Endothelial cell of umbilical vein (primary cell): Measurements from ENCODE around the gene DLG5. TPM values are rescaled to one million over a fixed set of nuclear protein-coding genes. Genes with fewer than 3 reads are reported as not detected.

ENCODE experiments used
- BruUV-seq: library from RNA; stranded (reverse); fragments of 400-500 nt; replicated peaks from 2 replicates; lab custom pipeline; 2021; lab: Mats Ljungman, UMichigan
- CTCF ChIA-PET: fragments of 300-600, 350-600 bp; sonication (Branson Sonifier 250); formaldehyde crosslinking; loops from one replicate; lab custom pipeline; 2021; ENCODE audit warnings: antibody characterized with exemption, inconsistent platforms; lab: Charles Lee
- POLR2A ChIA-PET: fragments of 300-600, 350-600 bp; sonication (Branson Sonifier 250); formaldehyde crosslinking; loops from one replicate; lab custom pipeline; 2021; ENCODE audit warnings: antibody characterized with exemption, inconsistent platforms; lab: Charles Lee
- DNase-seq: peaks from one replicate; pipeline ENCODE4 v3.0.0-alpha.2; 2011; ENCODE audit warnings: low read depth, low spot score
- FAIRE-seq: peaks from 2 replicates; lab custom pipeline; 2011; peaks lifted over from hg19 to GRCh38; lab: Jason Lieb, UNC
- H2AFZ ChIP-seq: 2 replicates; pipeline ENCODE4 v1.6.0; 2012; ENCODE audit warnings: low read depth, low read length, control low read depth, inconsistent platforms
- H3K27ac ChIP-seq: 2 replicates; pipeline ENCODE4 v1.5.1; 2011; ENCODE audit warnings: low read depth, mild to moderate bottlenecking, control low read depth, low read length, moderate library complexity; ENCODE audit not compliant: insufficient read depth
- H3K27me3 ChIP-seq, 2 experiments: 2 replicates each; pipeline versions ENCODE4 v1.6.0 to v1.6.1; 2011; ENCODE audit warnings: low read length in 2 of 2, mixed read lengths in 1 of 2; ENCODE audit not compliant: control insufficient read depth in 2 of 2, insufficient read depth in 2 of 2
- H3K36me3 ChIP-seq, 2 experiments: 2 replicates in 1 of 2; 3 replicates in 1 of 2; pipeline ENCODE4 v1.5.1; 2011; ENCODE audit warnings: low read length in 2 of 2, mild to moderate bottlenecking in 1 of 2, moderate library complexity in 1 of 2; ENCODE audit not compliant: control insufficient read depth in 2 of 2, insufficient read depth in 2 of 2; ENCODE audit errors: extremely low read depth in 1 of 2
- H3K4me1 ChIP-seq: 3 replicates; pipeline ENCODE4 v1.5.1; 2011; ENCODE audit warnings: mild to moderate bottlenecking, low read length; ENCODE audit not compliant: control insufficient read depth, insufficient read depth; ENCODE audit errors: extremely low read depth
- H3K4me2 ChIP-seq: 2 replicates; pipeline ENCODE4 v1.6.1; 2011; ENCODE audit warnings: low read length, control low read depth, mixed read lengths; ENCODE audit not compliant: insufficient read depth
- H3K4me3 ChIP-seq, 3 experiments: fragments of 200-600 bp in 1 of 3; sonication (generic), shearing (Covaris generic) in 1 of 3; replicated peaks in 1 of 3; 2 replicates each; pipeline ENCODE4 v1.5.1; 2011 to 2016; ENCODE audit warnings: control low read depth in 3 of 3, low read length in 3 of 3, mild to moderate bottlenecking in 2 of 3, inconsistent platforms in 1 of 3, low read depth in 1 of 3, moderate library complexity in 1 of 3; ENCODE audit not compliant: insufficient read depth in 1 of 3
- H3K79me2 ChIP-seq: 2 replicates; pipeline ENCODE4 v1.6.0; 2012; ENCODE audit warnings: low read length, inconsistent platforms; ENCODE audit not compliant: control insufficient read depth, insufficient read depth
- H3K9ac ChIP-seq: replicated peaks from 2 replicates; pipeline ENCODE3; 2011; ENCODE audit warnings: low read length, control low read depth; ENCODE audit not compliant: insufficient read depth; ENCODE audit errors: extremely low read depth
- H3K9me1 ChIP-seq: replicated peaks from 3 replicates; pipeline ENCODE4 v1.6.0; 2011; ENCODE audit warnings: mild to moderate bottlenecking, low read length; ENCODE audit not compliant: control insufficient read depth, insufficient read depth; ENCODE audit errors: extremely low read depth
- H3K9me3 ChIP-seq: replicated peaks from 2 replicates; pipeline ENCODE4 v1.5.1; 2012; ENCODE audit warnings: low read length, inconsistent platforms; ENCODE audit not compliant: control insufficient read depth, insufficient read depth
- H4K20me1 ChIP-seq: replicated peaks from 2 replicates; pipeline ENCODE3; 2011; ENCODE audit warnings: mild to moderate bottlenecking, low read length; ENCODE audit not compliant: control insufficient read depth, insufficient read depth; ENCODE audit errors: extremely low read depth
- EZH2 ChIP-seq: IDR thresholded peaks from 2 replicates; pipeline ENCODE4 v1.6.1; 2012; ENCODE audit warnings: borderline replicate concordance, low read depth, mild to moderate bottlenecking, moderate library complexity, low read length, inconsistent platforms; ENCODE audit not compliant: severe bottlenecking
- FOS ChIP-seq: IDR thresholded peaks from 2 replicates; pipeline ENCODE4 v1.6.1; 2011; ENCODE audit warnings: mild to moderate bottlenecking, low read length, moderate library complexity, borderline replicate concordance; ENCODE audit not compliant: insufficient read depth
- GATA2 ChIP-seq: IDR thresholded peaks from 2 replicates; pipeline ENCODE4 v1.7.0; 2011; ENCODE audit warnings: low read depth, mild to moderate bottlenecking, moderate library complexity, mixed read lengths, low read length; ENCODE audit not compliant: insufficient read length, insufficient read depth
- JUN ChIP-seq: IDR thresholded peaks from 2 replicates; pipeline ENCODE4 v1.6.1; 2011; ENCODE audit warnings: borderline replicate concordance, low read depth; ENCODE audit not compliant: insufficient read length, insufficient read depth
- MYC ChIP-seq: IDR thresholded peaks from one replicate; pipeline ENCODE4 v1.6.1; 2011; ENCODE audit warnings: mild to moderate bottlenecking, low read depth, low read length
- POLR2A ChIP-seq: IDR thresholded peaks from 2 replicates; pipeline ENCODE4 v1.6.1; 2012; ENCODE audit warnings: low read depth, mild to moderate bottlenecking, control low read depth, low read length
- POLR2AphosphoS5 ChIP-seq: IDR thresholded peaks from 2 replicates; pipeline ENCODE4 v1.6.1; 2012; ENCODE audit warnings: low read depth, mild to moderate bottlenecking, control low read depth, low read length, moderate library complexity; ENCODE audit not compliant: insufficient read depth
- dilution Hi-C: fragments of 300-500 bp; cut with MboI; formaldehyde crosslinking; loops from one replicate; pipeline ENCODE4 v1.15.0; 2019; ENCODE audit warnings: low sequenced_read_pairs; ENCODE audit not compliant: extremely low pct_ligation_motif_present
- intact Hi-C: fragments of 100-400 bp; cut with micrococcal nuclease; formaldehyde crosslinking; loops from one replicate; pipeline ENCODE4 v1.10.0; 2022
- polyA plus RNA-seq, 4 experiments: library from polyadenylated mRNA; depleted of rRNA in 3 of 4; stranded (reverse) in 3 of 4; unstranded in 1 of 4; fragments of >200 nt; gene quantifications; 2 replicates each; pipeline versions ENCODE4 v1.2.1 to v1.2.3, GENCODE V29; 2011 to 2012; ENCODE audit warnings: missing spikeins in 1 of 4
- total RNA-seq: library from RNA; stranded (reverse); gene quantifications from 2 replicates; pipeline ENCODE4 v1.2.3, GENCODE V29; 2021
- TF ChIP-seq, protein P1 (sequence below): IDR thresholded peaks from 2 replicates; pipeline ENCODE4 v1.6.1; 2011; ENCODE audit not compliant: insufficient read depth, insufficient read length
- TF ChIP-seq, protein P2 (sequence below), 2 donors: IDR thresholded peaks; 1 replicate in 1 of 2; 2 replicates in 1 of 2; pipeline ENCODE4 v1.5.1; 2011; ENCODE audit warnings: low read length in 2 of 2, mild to moderate bottlenecking in 2 of 2, moderate library complexity in 2 of 2, control low read depth in 1 of 2, inconsistent platforms in 1 of 2, low read depth in 1 of 2; ENCODE audit not compliant: insufficient read depth in 1 of 2; ENCODE audit errors: extremely low read depth in 1 of 2

The DLG5 gene
- total and polyA plus RNA-seq, 2 donors (not counting 3 experiments of a cell fraction or from before 2014, with no cell fraction given) = 12.3 to 24.9 TPM

DNA sequence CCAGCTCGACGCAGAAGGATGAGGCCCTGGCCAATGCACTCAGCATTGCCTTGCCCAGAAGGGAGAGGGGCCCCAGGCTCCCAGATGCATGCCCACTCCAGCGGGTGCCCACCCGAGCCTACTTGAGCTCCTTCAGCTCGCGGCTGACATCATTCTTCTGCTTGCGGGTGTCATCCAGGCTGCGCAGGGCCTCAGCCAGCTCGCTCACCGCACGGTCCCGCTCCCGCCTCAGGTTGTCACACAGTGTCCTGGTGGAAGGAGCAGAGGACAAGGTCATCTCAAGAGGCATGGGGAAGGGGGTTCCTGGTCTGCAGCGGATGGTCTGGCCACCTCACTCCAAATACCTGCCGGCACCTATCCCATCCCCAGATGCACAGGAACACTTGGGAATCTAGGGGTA, 92.8 kb downstream of the DLG5 start:
- H3K36me3 ChIP-seq = peaks cover 3 to 28% of the 10 kb centered on the region in 2 experiments
- CTCF ChIA-PET = no interaction called here
- FAIRE-seq = no peak

More for the DNA sequence above, 92.8 kb downstream of the DLG5 start:
- Histone ChIP-seq H4K20me1 (no peaks in the 10 kb centered on the region), H3K4me2 (no peak overlapping the region), H3K27me3 (no peaks in the 10 kb centered on the region), H3K79me2 (no peaks in the 10 kb centered on the region), H3K27ac (no peak overlapping the region), H2AFZ (no peak overlapping the region), H3K9me3 (no peaks in the 10 kb centered on the region), H3K4me1 (peaks cover 10% of the 10 kb centered on the region), H3K4me3 (no peak overlapping the region), H3K9me1 (no peaks in the 10 kb centered on the region), H3K9ac (no peak overlapping the region)
- no TSS peak for BruUV-seq
- TF ChIP-seq POLR2A (no peak), GATA2 (no peak), JUN (no peak), POLR2AphosphoS5 (no peak), EZH2 (no peak), MYC (no peak), FOS (no peak)
- TF ChIP-seq, protein P1, sequence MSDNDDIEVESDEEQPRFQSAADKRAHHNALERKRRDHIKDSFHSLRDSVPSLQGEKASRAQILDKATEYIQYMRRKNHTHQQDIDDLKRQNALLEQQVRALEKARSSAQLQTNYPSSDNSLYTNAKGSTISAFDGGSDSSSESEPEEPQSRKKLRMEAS = no peak
- TF ChIP-seq, protein P2, sequence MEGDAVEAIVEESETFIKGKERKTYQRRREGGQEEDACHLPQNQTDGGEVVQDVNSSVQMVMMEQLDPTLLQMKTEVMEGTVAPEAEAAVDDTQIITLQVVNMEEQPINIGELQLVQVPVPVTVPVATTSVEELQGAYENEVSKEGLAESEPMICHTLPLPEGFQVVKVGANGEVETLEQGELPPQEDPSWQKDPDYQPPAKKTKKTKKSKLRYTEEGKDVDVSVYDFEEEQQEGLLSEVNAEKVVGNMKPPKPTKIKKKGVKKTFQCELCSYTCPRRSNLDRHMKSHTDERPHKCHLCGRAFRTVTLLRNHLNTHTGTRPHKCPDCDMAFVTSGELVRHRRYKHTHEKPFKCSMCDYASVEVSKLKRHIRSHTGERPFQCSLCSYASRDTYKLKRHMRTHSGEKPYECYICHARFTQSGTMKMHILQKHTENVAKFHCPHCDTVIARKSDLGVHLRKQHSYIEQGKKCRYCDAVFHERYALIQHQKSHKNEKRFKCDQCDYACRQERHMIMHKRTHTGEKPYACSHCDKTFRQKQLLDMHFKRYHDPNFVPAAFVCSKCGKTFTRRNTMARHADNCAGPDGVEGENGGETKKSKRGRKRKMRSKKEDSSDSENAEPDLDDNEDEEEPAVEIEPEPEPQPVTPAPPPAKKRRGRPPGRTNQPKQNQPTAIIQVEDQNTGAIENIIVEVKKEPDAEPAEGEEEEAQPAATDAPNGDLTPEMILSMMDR (IDR thresholded peaks at IDR 0.05; ENCODE audit: extremely low read depth in 1 of 2, insufficient read depth in 1 of 2, low read depth in 1 of 2, low read length in 2 of 2) = no peak
- dilution Hi-C loops (no loop called here), intact Hi-C loops (no loop called here)
- POLR2A ChIA-PET = no interaction called here
- no peak for DNase-seq
